GM12891 (cell line): Measurements from ENCODE around the gene FBXW11.

ENCODE experiments used
- PAX5 ChIP-seq: IDR thresholded peaks from 2 replicates; pipeline ENCODE4 v1.6.1; 2011; ENCODE audit warnings: low read length, moderate library complexity, mild to moderate bottlenecking; ENCODE audit not compliant: insufficient read depth, severe bottlenecking
- POLR2A ChIP-seq: IDR thresholded peaks from 2 replicates; pipeline ENCODE4 v1.6.1; 2011; ENCODE audit warnings: low read depth, low read length, control low read depth
- POLR2AphosphoS5 ChIP-seq: IDR thresholded peaks from 2 replicates; pipeline ENCODE4 v1.6.1; 2011; ENCODE audit warnings: low read depth, low read length, control low read depth
- POU2F2 ChIP-seq: IDR thresholded peaks from 2 replicates; pipeline ENCODE4 v1.6.1; 2011; ENCODE audit warnings: low read depth, mild to moderate bottlenecking, control low read depth, low read length, moderate library complexity
- SPI1 ChIP-seq: IDR thresholded peaks from 2 replicates; pipeline ENCODE4 v1.6.1; 2011; ENCODE audit warnings: low read depth, low read length, control low read depth
- TAF1 ChIP-seq: IDR thresholded peaks from 2 replicates; pipeline ENCODE4 v1.6.1; 2011; ENCODE audit warnings: low read depth, low read length, control low read depth

- no peak for TF ChIP-seq POLR2AphosphoS5
- no peak for TF ChIP-seq SPI1
- no peak for TF ChIP-seq POLR2A
- TF ChIP-seq TAF1: no peak
- TF ChIP-seq PAX5: no peak
- TF ChIP-seq POU2F2: no peak
Measured at GRCh38 chr5:172005708-172006320, 624 bp downstream of the FBXW11 start.
